ENCODE data around the gene TCERG1L.

Gene TCERG1L

GRCh38 chr10:131219955-131220489 is 91.5 kb downstream of the TCERG1L start:
- no peak for DNase-seq (ENCODE audit: low read depth, low spot score)
- in situ Hi-C loops (cut with HindIII; ENCODE audit: low sequenced_read_pairs), result no loop called here
- no peak overlapping the region for H3K4me3 ChIP-seq (ENCODE audit: low read depth, low read length)
- no peak for TF ChIP-seq CTCF (IDR thresholded peaks at IDR 0.05; ENCODE audit: low read depth, low read length)

DNA sequence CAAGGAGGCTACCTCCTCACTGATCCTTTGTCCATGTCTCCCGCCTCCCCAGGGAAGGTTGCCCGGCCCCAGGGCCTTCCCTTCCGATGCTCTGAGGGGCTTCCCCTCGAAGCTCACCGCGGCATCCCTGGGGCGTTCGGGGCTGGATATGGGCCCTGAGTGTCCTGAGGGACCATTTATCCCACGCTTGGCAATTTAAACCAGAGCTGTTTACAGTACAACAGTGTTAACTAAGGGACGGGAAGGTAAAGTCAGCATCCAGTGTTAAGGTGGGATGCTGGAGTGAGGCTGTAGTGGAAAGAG is 92.0 kb downstream of the TCERG1L start:
- in situ Hi-C loops (cut with HindIII; ENCODE audit: low sequenced_read_pairs), result no loop called here
- no peak for DNase-seq (ENCODE audit: low read depth, low spot score)
- TF ChIP-seq CTCF (IDR thresholded peaks at IDR 0.05; ENCODE audit: low read depth, low read length), result no peak
- H3K4me3 ChIP-seq (ENCODE audit: low read depth, low read length), result no peak overlapping the region

DNA sequence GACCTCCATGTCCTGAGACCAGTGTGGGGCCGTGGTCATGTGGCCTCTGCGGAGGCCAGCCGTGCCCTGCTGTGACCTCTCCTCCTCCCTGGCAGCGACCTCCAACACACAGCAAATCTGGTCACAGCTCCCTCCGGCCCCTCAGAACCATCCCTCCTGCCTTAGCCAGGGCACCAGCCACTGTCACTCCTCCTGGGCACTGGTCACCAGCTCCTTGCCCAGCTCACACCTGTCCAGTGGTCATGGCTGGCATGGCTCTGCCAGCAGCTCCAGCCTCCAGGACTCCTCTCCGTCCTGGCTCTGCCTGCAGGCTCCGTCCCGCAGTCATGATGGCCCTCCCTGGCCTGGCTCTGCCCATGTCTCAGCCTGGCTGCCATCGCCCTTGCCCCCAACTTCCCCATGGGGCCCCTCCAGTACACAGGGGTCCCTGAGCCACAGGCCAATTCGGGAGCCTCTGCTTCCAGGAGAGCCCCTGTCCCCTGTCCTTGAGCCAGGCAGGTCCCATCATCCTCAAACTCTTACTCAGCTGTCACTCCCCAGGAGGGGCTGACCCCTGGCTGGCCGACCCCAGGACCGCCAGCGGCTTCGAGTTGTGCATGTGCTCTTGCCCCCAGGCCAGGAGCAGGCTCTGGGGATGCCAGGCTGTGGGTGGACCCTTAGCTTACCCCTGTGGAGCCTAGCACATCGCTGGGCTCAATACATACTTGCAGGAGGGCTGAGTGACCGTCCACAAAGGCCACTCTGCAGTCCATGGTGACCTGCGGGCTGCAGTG is 92.5 kb downstream of the TCERG1L start:
- H3K4me3 ChIP-seq (ENCODE audit: low read depth, low read length), result no peak overlapping the region
- in situ Hi-C loops (cut with HindIII; ENCODE audit: low sequenced_read_pairs), result no loop called here

DNA sequence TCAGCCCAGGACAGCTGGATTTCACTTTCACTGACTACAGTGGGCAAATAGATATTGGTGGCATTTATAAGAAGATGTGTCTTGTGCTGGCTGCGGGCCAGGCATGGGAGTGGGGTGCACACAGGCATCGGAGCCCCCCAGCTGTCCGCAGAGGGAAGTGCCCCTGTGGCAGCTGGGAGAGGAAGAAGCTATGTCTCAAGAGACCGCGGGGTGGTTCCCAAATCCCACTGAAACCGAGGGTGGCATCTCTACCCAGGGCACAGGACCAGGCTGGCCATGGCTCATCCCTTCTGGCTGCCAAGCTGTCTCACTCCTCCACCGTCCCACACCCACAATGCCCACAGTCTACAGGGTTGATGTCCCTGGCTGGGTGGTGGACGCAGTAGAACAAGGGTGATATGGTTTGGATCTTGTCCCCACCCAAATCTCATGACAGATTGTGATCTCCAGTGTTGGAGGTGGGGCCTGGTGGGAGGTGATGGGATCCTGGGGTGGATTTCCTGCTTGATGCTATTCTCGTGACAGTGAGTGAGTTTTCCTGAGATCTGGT is 94.8 kb downstream of the TCERG1L start:
- TF ChIP-seq CTCF (IDR thresholded peaks at IDR 0.05; ENCODE audit: low read depth, low read length), result no peak
- DNase-seq (ENCODE audit: low read depth, low spot score), result no peak
- in situ Hi-C loops (cut with HindIII; ENCODE audit: low sequenced_read_pairs), result no loop called here
- no peak overlapping the region for H3K4me3 ChIP-seq (ENCODE audit: low read depth, low read length)

More for the DNA sequence above, 92.5 kb downstream of the TCERG1L start:
- no peak for DNase-seq (ENCODE audit: low read depth, low spot score)
- no peak for TF ChIP-seq CTCF (IDR thresholded peaks at IDR 0.05; ENCODE audit: low read depth, low read length)

- TF ChIP-seq CTCF (IDR thresholded peaks at IDR 0.05; ENCODE audit: low read depth, low read length), result no peak
- in situ Hi-C loops (cut with HindIII; ENCODE audit: low sequenced_read_pairs), result no loop called here
- no peak overlapping the region for H3K4me3 ChIP-seq (ENCODE audit: low read depth, low read length)
- DNase-seq (ENCODE audit: low read depth, low spot score), result no peak
Measured at GRCh38 chr10:131215776-131216175, 95.7 kb downstream of the TCERG1L start.

- in situ Hi-C loops (cut with HindIII; ENCODE audit: low sequenced_read_pairs), result no loop called here
- no peak overlapping the region for H3K4me3 ChIP-seq (ENCODE audit: low read depth, low read length)
- no peak for DNase-seq (ENCODE audit: low read depth, low spot score)
- TF ChIP-seq CTCF (IDR thresholded peaks at IDR 0.05; ENCODE audit: low read depth, low read length), result no peak
Measured at GRCh38 chr10:131214521-131215244, 96.8 kb downstream of the TCERG1L start.
